ENCODE data around the gene GNG10.
"Not testable (repeated sequence)": the region's sequence is repeated elsewhere in the genome, so short reads cannot be mapped to it uniquely, and the experiment has no call there.

The GNG10 gene

DNA sequence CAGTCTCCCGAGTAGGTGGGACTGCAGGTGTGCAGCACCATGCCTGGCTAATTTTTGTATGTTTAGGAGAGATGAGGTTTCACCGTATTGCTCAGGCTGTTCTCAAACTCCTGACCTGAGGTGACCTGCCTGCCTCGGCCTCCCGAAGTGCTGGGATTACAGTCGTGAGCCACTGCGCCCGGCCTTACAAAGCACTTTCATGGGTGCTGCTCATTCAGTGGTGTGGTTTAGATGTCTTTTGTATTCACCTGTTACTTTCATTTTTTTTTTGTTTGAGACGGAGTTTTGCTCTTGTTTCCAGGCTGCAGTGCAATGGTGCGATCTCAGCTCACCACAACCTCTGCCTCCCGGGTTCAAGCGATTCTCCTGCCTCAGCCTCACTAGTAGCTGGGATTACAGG, 7.2 kb downstream of the GNG10 start:
- H2BK12ac ChIP-seq (ENCODE audit: low read length); H3K18ac ChIP-seq (ENCODE audit: low read length); H4K8ac ChIP-seq (ENCODE audit: low read depth, low read length); H3K79me1 ChIP-seq (ENCODE audit: low read length); H3K14ac ChIP-seq (ENCODE audit: low read length); H2AK5ac ChIP-seq (ENCODE audit: low read length); H3K27me3 ChIP-seq (ENCODE audit: insufficient read depth, low read length); H3K4me1 ChIP-seq (ENCODE audit: control insufficient read depth in 1 of 2, insufficient read depth in 2 of 2, low read length in 2 of 2); H2AFZ ChIP-seq (ENCODE audit: insufficient read depth, low read length, poor library complexity); H3K4me3 ChIP-seq (ENCODE audit: low read depth, low read length); H3K79me2 ChIP-seq (ENCODE audit: control insufficient read depth, insufficient read depth, low read length, poor library complexity); H4K91ac ChIP-seq (ENCODE audit: low read depth, low read length); H2BK120ac ChIP-seq (ENCODE audit: insufficient read depth, low read length, poor library complexity); H3K9ac ChIP-seq (ENCODE audit: low read length); H3K27ac ChIP-seq (ENCODE audit: low read depth, low read length); H3K4me2 ChIP-seq (ENCODE audit: low read length); H3K4ac ChIP-seq (ENCODE audit: low read depth, low read length); DNase-seq; H2BK5ac ChIP-seq (ENCODE audit: low read depth, low read length, poor library complexity); H3K23ac ChIP-seq (ENCODE audit: low read length); H4K12ac ChIP-seq (ENCODE audit: low read depth, low read length); H3K9me3 ChIP-seq (ENCODE audit: insufficient read depth, low read depth, low read length): not testable (repeated sequence)
- WGBS (ENCODE audit: extremely low coverage, insufficient coverage, insufficient read length) = no CpG with 5 or more reads among the region's 11 CpGs
- peaks cover 10 to 15% of the 10 kb centered on the region in 2 experiments for H3K36me3 ChIP-seq (ENCODE audit: control insufficient read depth in 1 of 2, insufficient read depth in 2 of 2, low read length in 2 of 2)

DNA sequence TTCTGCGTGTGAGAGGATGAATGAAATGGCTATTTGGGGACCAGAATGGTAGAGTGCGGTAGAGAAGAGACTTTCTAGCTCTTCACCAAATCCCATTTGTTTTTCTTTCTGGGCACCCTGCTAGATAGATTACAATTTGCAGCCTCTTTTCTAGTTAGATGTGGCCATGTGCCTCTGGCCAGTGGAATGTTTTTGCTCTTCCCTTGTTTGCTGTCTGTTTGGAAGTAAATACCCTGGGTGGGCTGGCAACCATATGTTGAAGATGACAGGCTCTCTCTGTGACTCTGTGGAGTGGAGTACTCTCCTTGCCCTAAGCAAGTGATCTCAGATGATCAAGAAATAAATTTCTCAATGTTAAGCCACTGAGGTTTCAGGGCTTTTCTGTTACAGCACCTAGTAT, 12.9 kb downstream of the GNG10 start:
- H3K27ac ChIP-seq (ENCODE audit: low read depth, low read length) = no peak overlapping the region
- no peaks in the 10 kb centered on the region for H3K79me1 ChIP-seq (ENCODE audit: low read length)
- WGBS (ENCODE audit: extremely low coverage, insufficient coverage, insufficient read length) = no CpG with 5 or more reads among the region's 2 CpGs
- no peaks in the 10 kb centered on the region for H3K79me2 ChIP-seq (ENCODE audit: control insufficient read depth, insufficient read depth, low read length, poor library complexity)
- no peak overlapping the region for H2BK120ac ChIP-seq (ENCODE audit: insufficient read depth, low read length, poor library complexity)
- no peak overlapping the region for H2AK5ac ChIP-seq (ENCODE audit: low read length)
- no peaks in the 10 kb centered on the region for H3K4me1 ChIP-seq (ENCODE audit: control insufficient read depth in 1 of 2, insufficient read depth in 2 of 2, low read length in 2 of 2)
- H3K36me3 ChIP-seq (ENCODE audit: control insufficient read depth in 1 of 2, insufficient read depth in 2 of 2, low read length in 2 of 2) = peaks cover 2 to 7% of the 10 kb centered on the region in 2 experiments
- no peak overlapping the region for H4K8ac ChIP-seq (ENCODE audit: low read depth, low read length)
- no peak overlapping the region for H2AFZ ChIP-seq (ENCODE audit: insufficient read depth, low read length, poor library complexity)
- no peak overlapping the region for H4K91ac ChIP-seq (ENCODE audit: low read depth, low read length)
- no peak overlapping the region for H3K18ac ChIP-seq (ENCODE audit: low read length)
- H2BK12ac ChIP-seq (ENCODE audit: low read length) = no peak overlapping the region
- H3K9me3 ChIP-seq (ENCODE audit: insufficient read depth, low read depth, low read length) = no peaks in the 10 kb centered on the region
- H4K12ac ChIP-seq (ENCODE audit: low read depth, low read length) = no peak overlapping the region
- no peak overlapping the region for H2BK5ac ChIP-seq (ENCODE audit: low read depth, low read length, poor library complexity)
- no peaks in the 10 kb centered on the region for H3K27me3 ChIP-seq (ENCODE audit: insufficient read depth, low read length)
- H3K23ac ChIP-seq (ENCODE audit: low read length) = no peak overlapping the region
- no peak overlapping the region for H3K9ac ChIP-seq (ENCODE audit: low read length)
- no peak for DNase-seq
- no peak overlapping the region for H3K4me2 ChIP-seq (ENCODE audit: low read length)
- H3K14ac ChIP-seq (ENCODE audit: low read length) = no peak overlapping the region
- no peak overlapping the region for H3K4me3 ChIP-seq (ENCODE audit: low read depth, low read length)
- H3K4ac ChIP-seq (ENCODE audit: low read depth, low read length) = no peak overlapping the region

DNA sequence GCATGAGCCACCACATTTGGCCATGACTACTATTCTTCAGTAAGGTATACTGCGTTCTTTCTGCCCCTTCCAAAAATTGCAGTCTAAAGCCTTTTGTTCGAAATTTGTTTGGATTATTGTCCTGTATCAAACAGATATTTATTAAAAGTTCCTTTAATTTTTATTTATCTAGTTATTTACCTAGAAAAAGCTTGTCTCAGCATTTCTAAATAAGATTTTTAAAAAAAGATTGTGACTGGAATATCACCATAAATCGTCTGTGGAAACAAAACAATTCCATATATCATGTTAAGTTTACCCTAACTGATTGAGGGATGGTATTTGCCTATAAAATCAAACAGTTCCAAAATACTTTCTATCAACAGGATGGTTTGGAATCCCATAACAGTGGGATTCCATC, 14.7 kb downstream of the GNG10 start:
- no peaks in the 10 kb centered on the region for H3K9me3 ChIP-seq (ENCODE audit: insufficient read depth, low read depth, low read length)
- no peak overlapping the region for H3K4ac ChIP-seq (ENCODE audit: low read depth, low read length)
- no peak overlapping the region for H3K9ac ChIP-seq (ENCODE audit: low read length)
- H3K79me1 ChIP-seq (ENCODE audit: low read length) = no peaks in the 10 kb centered on the region
- no peak overlapping the region for H3K18ac ChIP-seq (ENCODE audit: low read length)
- no peak overlapping the region for H4K12ac ChIP-seq (ENCODE audit: low read depth, low read length)
- H4K91ac ChIP-seq (ENCODE audit: low read depth, low read length) = no peak overlapping the region
- H2BK12ac ChIP-seq (ENCODE audit: low read length) = no peak overlapping the region
- H2BK5ac ChIP-seq (ENCODE audit: low read depth, low read length, poor library complexity) = no peak overlapping the region
- H3K27ac ChIP-seq (ENCODE audit: low read depth, low read length) = no peak overlapping the region
- no CpG with 5 or more reads among the region's 3 CpGs for WGBS (ENCODE audit: extremely low coverage, insufficient coverage, insufficient read length)
- H2AFZ ChIP-seq (ENCODE audit: insufficient read depth, low read length, poor library complexity) = no peak overlapping the region
- no peak overlapping the region for H2AK5ac ChIP-seq (ENCODE audit: low read length)
- H3K14ac ChIP-seq (ENCODE audit: low read length) = no peak overlapping the region
- DNase-seq = no peak
- H3K23ac ChIP-seq (ENCODE audit: low read length) = no peak overlapping the region
- no peak overlapping the region for H3K4me3 ChIP-seq (ENCODE audit: low read depth, low read length)
- no peak overlapping the region for H2BK120ac ChIP-seq (ENCODE audit: insufficient read depth, low read length, poor library complexity)
- H3K36me3 ChIP-seq (ENCODE audit: control insufficient read depth in 1 of 2, insufficient read depth in 2 of 2, low read length in 2 of 2) = peaks cover 4 to 10% of the 10 kb centered on the region in 2 experiments
- H3K4me1 ChIP-seq (ENCODE audit: control insufficient read depth in 1 of 2, insufficient read depth in 2 of 2, low read length in 2 of 2) = no peaks in the 10 kb centered on the region
- H3K4me2 ChIP-seq (ENCODE audit: low read length) = no peak overlapping the region
- H3K79me2 ChIP-seq (ENCODE audit: control insufficient read depth, insufficient read depth, low read length, poor library complexity) = no peaks in the 10 kb centered on the region
- H4K8ac ChIP-seq (ENCODE audit: low read depth, low read length) = no peak overlapping the region
- H3K27me3 ChIP-seq (ENCODE audit: insufficient read depth, low read length) = no peaks in the 10 kb centered on the region

DNA sequence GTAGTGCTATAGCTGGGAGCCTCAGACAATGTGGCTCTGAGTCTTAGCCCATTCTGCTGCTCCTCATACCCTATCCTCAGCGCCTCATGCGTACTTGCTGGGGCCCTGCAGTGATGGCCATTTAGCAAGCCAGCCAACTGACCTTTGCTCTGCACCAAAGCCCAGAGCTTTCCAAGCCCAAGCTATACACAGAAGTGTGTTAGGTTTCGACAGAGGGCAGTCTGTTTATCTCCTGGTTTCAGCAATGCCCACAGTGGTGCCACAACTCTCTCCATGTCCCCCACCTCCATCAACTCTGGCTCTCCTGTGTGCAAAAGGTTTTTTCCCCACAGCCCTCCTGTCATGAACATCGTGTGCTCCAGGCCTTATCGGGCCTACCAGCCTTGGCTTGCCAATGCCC, 16.9 kb downstream of the GNG10 start:
- Histone ChIP-seq H2BK5ac (ENCODE audit: low read depth, low read length, poor library complexity) (no peak overlapping the region), H3K23ac (ENCODE audit: low read length) (no peak overlapping the region), H3K14ac (ENCODE audit: low read length) (no peak overlapping the region), H2AK5ac (ENCODE audit: low read length) (no peak overlapping the region), H3K4ac (ENCODE audit: low read depth, low read length) (no peak overlapping the region), H4K91ac (ENCODE audit: low read depth, low read length) (no peak overlapping the region), H3K18ac (ENCODE audit: low read length) (no peak overlapping the region), H4K8ac (ENCODE audit: low read depth, low read length) (no peak overlapping the region), H3K79me1 (ENCODE audit: low read length) (no peaks in the 10 kb centered on the region), H4K12ac (ENCODE audit: low read depth, low read length) (no peak overlapping the region), H3K9me3 (ENCODE audit: insufficient read depth, low read depth, low read length) (no peaks in the 10 kb centered on the region), H3K4me2 (ENCODE audit: low read length) (no peak overlapping the region), H3K79me2 (ENCODE audit: control insufficient read depth, insufficient read depth, low read length, poor library complexity) (no peaks in the 10 kb centered on the region), H3K4me1 (ENCODE audit: control insufficient read depth in 1 of 2, insufficient read depth in 2 of 2, low read length in 2 of 2) (no peaks in the 10 kb centered on the region), H2BK12ac (ENCODE audit: low read length) (no peak overlapping the region), H2AFZ (ENCODE audit: insufficient read depth, low read length, poor library complexity) (no peak overlapping the region), H3K36me3 (ENCODE audit: control insufficient read depth in 1 of 2, insufficient read depth in 2 of 2, low read length in 2 of 2) (peaks cover 4 to 10% of the 10 kb centered on the region in 2 experiments), H3K27ac (ENCODE audit: low read depth, low read length) (no peak overlapping the region), H2BK120ac (ENCODE audit: insufficient read depth, low read length, poor library complexity) (no peak overlapping the region), H3K4me3 (ENCODE audit: low read depth, low read length) (no peak overlapping the region), H3K9ac (ENCODE audit: low read length) (no peak overlapping the region), H3K27me3 (ENCODE audit: insufficient read depth, low read length) (no peaks in the 10 kb centered on the region)
- WGBS (ENCODE audit: extremely low coverage, insufficient coverage, insufficient read length) = no CpG with 5 or more reads among the region's 5 CpGs
- DNase-seq = no peak

All from trophoblast cell (in vitro differentiated cells and primary cell).